ENCODE results near the gene IFI30. TPM values are rescaled to one million over a fixed set of nuclear protein-coding genes. Genes with fewer than 3 reads are reported as not detected.
"Not testable (repeated sequence)": the region's sequence is repeated elsewhere in the genome, so short reads cannot be mapped to it uniquely, and the experiment has no call there.

IFI30 gene
- polyA plus RNA-seq, 3 donors, result 11.5 to 16.9 (median 12.6) TPM

GRCh38 chr19:18147396-18147795, 26.2 kb upstream of the IFI30 start:
- DNase-seq, result no peak

- no peak for DNase-seq
These were observed 24.0 kb upstream of the IFI30 start for GRCh38 chr19:18149596-18149975.

- DNase-seq, result no peak
These were observed 22.6 kb upstream of the IFI30 start for GRCh38 chr19:18150776-18151624.

GRCh38 chr19:18152442-18152816, 21.2 kb upstream of the IFI30 start:
- peak; percentile 98 for DNase-seq

- peak; percentile 99 for DNase-seq
These were observed 20.6 kb upstream of the IFI30 start, which contains the start of gene PIK3R2 for GRCh38 chr19:18152817-18153555. TSS of gene PIK3R2 (plus strand) at chr19:18153163. CDS start at chr19:18155880, 2,717 bp downstream.

GRCh38 chr19:18153556-18154134, 20.0 kb upstream of the IFI30 start:
- DNase-seq, result no peak

GRCh38 chr19:18155095-18156087, 18.2 kb upstream of the IFI30 start:
- DNase-seq, result no peak

GRCh38 chr19:18156268-18156667, 17.3 kb upstream of the IFI30 start:
- DNase-seq, result no peak

- peak; percentile 65 for DNase-seq
These were observed 16.7 kb upstream of the IFI30 start for GRCh38 chr19:18156841-18157464.

- no peak for DNase-seq
These were observed 16.0 kb upstream of the IFI30 start for GRCh38 chr19:18157465-18158063.

- DNase-seq, result no peak
These were observed 15.1 kb upstream of the IFI30 start for GRCh38 chr19:18158467-18158866.

- not testable (repeated sequence) for DNase-seq
These were observed 14.5 kb upstream of the IFI30 start for GRCh38 chr19:18159059-18159616.

- no peak for DNase-seq
These were observed 13.8 kb upstream of the IFI30 start for GRCh38 chr19:18159810-18160209.

- no peak for DNase-seq
These were observed 13.1 kb upstream of the IFI30 start for GRCh38 chr19:18160493-18160970.

- peak; percentile 58 for DNase-seq
These were observed 12.5 kb upstream of the IFI30 start for GRCh38 chr19:18160971-18161635.

- DNase-seq, result no peak
These were observed 12.0 kb upstream of the IFI30 start for GRCh38 chr19:18161636-18162002.

- no peak for DNase-seq
These were observed 9.5 kb upstream of the IFI30 start for GRCh38 chr19:18164072-18164471.

GRCh38 chr19:18165794-18166544, 7.6 kb upstream of the IFI30 start:
- no peak for DNase-seq

GRCh38 chr19:18167011-18167410, 6.6 kb upstream of the IFI30 start:
- no peak for DNase-seq
